ENCODE data around the gene ACP7. TPM values are rescaled to one million over a fixed set of nuclear protein-coding genes. Genes with fewer than 3 reads are reported as not detected.

The ACP7 gene
- total and polyA plus RNA-seq, 2 of the 4 experiments (the other 2 are of a cell fraction), result not detected

DNA sequence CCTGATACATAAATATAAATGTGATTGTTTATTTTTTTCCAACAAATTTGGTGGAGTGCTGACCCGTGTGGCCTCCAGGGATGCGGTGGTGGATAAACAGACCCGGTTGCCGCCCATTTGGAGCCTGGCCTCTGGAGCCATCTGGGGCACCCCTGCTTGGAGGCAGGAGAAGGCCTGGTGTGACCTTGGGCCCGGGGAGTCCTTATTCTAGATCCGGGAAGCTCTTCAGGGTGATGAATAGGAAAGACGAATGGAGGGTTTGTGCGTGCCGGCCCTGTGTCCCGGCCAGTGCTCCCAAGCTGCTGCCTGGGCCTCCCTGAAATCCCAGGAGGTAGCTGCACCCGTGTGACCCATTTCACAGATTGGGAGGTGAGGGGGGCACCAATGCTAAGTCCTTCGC lies 53.0 kb downstream of the ACP7 start:
- no peak overlapping the region for H4K5ac ChIP-seq (ENCODE audit: low read depth, low read length)
- H3K27me3 ChIP-seq (ENCODE audit: control insufficient read depth, insufficient read depth, low read length), result no peaks in the 10 kb centered on the region
- POLR2A ChIA-PET (ENCODE audit: unreplicated experiment), result interaction anchor here (0.6 kb wide), 1 partner anchor 304 kb away, joined by 16 read pairs; no protein-coding TSS in a partner anchor
- H2BK120ac ChIP-seq (ENCODE audit: low read depth, low read length), result no peak overlapping the region
- H3K56ac ChIP-seq (ENCODE audit: extremely low read depth, insufficient read depth, low read length), result no peak overlapping the region
- no peak overlapping the region for H3K14ac ChIP-seq (replicated peaks; ENCODE audit: low read depth, low read length)
- no peak overlapping the region for H3K18ac ChIP-seq (ENCODE audit: low read depth, low read length)
- dilution Hi-C loops (cut with HindIII; ENCODE audit: low sequenced_read_pairs, unreplicated experiment), result no loop called here
- H2BK15ac ChIP-seq (ENCODE audit: low read depth, low read length), result no peak overlapping the region
- peaks cover 44 to 89% of the 10 kb centered on the region in 2 experiments for H3K79me1 ChIP-seq (ENCODE audit: low read depth in 1 of 2, low read length in 2 of 2)
- peaks cover 12% of the 10 kb centered on the region; the same call in 1 of the 2 replicates for H3K4me1 ChIP-seq (ENCODE audit: control insufficient read depth, insufficient read depth, low read length)
- H2AK5ac ChIP-seq (ENCODE audit: low read depth, low read length), result no peak overlapping the region
- H3K36me3 ChIP-seq (ENCODE audit: control insufficient read depth, insufficient read depth, low read length), result no peaks in the 10 kb centered on the region
- no peak overlapping the region for H2AFZ ChIP-seq (replicated peaks; ENCODE audit: low read length, poor library complexity)
- ATAC-seq (ENCODE audit: low read depth) (no peak), DNase-seq (no peak)
- no peak overlapping the region for H2BK5ac ChIP-seq (ENCODE audit: low read depth, low read length, poor library complexity, severe bottlenecking)
- no peak overlapping the region for H4K91ac ChIP-seq (ENCODE audit: insufficient read depth, low read depth, low read length)
- no peak overlapping the region for H3K23ac ChIP-seq (ENCODE audit: low read depth, low read length)
- H3K9ac ChIP-seq (ENCODE audit: low read depth, low read length), result no peak overlapping the region
- no peak overlapping the region for H2AK9ac ChIP-seq (replicated peaks; ENCODE audit: low read depth, low read length, poor library complexity)
- H3K4me2 ChIP-seq (ENCODE audit: low read depth, low read length), result no peak overlapping the region
- no peak overlapping the region for H3K4ac ChIP-seq (ENCODE audit: low read depth, low read length)
- TF ChIP-seq, protein P1, sequence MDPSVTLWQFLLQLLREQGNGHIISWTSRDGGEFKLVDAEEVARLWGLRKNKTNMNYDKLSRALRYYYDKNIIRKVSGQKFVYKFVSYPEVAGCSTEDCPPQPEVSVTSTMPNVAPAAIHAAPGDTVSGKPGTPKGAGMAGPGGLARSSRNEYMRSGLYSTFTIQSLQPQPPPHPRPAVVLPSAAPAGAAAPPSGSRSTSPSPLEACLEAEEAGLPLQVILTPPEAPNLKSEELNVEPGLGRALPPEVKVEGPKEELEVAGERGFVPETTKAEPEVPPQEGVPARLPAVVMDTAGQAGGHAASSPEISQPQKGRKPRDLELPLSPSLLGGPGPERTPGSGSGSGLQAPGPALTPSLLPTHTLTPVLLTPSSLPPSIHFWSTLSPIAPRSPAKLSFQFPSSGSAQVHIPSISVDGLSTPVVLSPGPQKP (IDR thresholded peaks at IDR 0.05; ENCODE audit: borderline replicate concordance, low read depth, low read length), result no peak
- TF ChIP-seq NFE2L2 (IDR thresholded peaks at IDR 0.05; ENCODE audit: low read depth, low read length) (no peak), FOS (IDR thresholded peaks at IDR 0.05; ENCODE audit: low read depth, low read length) (no peak), MAFK (IDR thresholded peaks at IDR 0.05; ENCODE audit: low read depth, low read length) (no peak), RFX5 (IDR thresholded peaks at IDR 0.05; ENCODE audit: low read depth, low read length) (no peak)
- TF ChIP-seq, protein P2, sequence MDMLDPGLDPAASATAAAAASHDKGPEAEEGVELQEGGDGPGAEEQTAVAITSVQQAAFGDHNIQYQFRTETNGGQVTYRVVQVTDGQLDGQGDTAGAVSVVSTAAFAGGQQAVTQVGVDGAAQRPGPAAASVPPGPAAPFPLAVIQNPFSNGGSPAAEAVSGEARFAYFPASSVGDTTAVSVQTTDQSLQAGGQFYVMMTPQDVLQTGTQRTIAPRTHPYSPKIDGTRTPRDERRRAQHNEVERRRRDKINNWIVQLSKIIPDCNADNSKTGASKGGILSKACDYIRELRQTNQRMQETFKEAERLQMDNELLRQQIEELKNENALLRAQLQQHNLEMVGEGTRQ (IDR thresholded peaks at IDR 0.05; ENCODE audit: low read depth, low read length), result no peak
- CTCF ChIA-PET, result interaction anchor here (0.9 kb wide), 1 partner anchor 11 kb away, joined by 3 read pairs; no protein-coding TSS in a partner anchor
- H3K9me1 ChIP-seq (ENCODE audit: insufficient read depth, low read length), result peaks cover 9% of the 10 kb centered on the region; the same call in 1 of the 2 replicates
- no TSS peak for BruUV-seq (replicated peaks)
- H2BK20ac ChIP-seq (ENCODE audit: low read depth, low read length), result no peak overlapping the region
- no peak overlapping the region for H4K8ac ChIP-seq (ENCODE audit: low read depth in 2 of 2, low read length in 2 of 2)
- intact Hi-C loops (cut with micrococcal nuclease), result no loop called here
- in situ Hi-C loops (cut with MboI; ENCODE audit: low sequenced_read_pairs), result no loop called here
- H3K9me3 ChIP-seq (ENCODE audit: control insufficient read depth, insufficient read depth, low read length), result no peaks in the 10 kb centered on the region
- H4K20me1 ChIP-seq (ENCODE audit: insufficient read depth, low read length), result peaks cover 61% of the 10 kb centered on the region
- H3K4me3 ChIP-seq (ENCODE audit: insufficient read depth, low read depth, low read length), result no peak overlapping the region
- WGBS, 2 experiments (ENCODE audit: extremely low coverage in 2 of 2, insufficient read length in 1 of 2), result 74% methylated on average over 6 of the region's 12 CpGs; no CpG with 5 or more reads in 1 of the 2 experiments
- no peak overlapping the region for H3K27ac ChIP-seq (ENCODE audit: insufficient read depth, low read length)
